SK-MEL-5 (cell line): Measurements from ENCODE around the gene AKAP11. TPM values are rescaled to one million over a fixed set of nuclear protein-coding genes. Genes with fewer than 3 reads are reported as not detected.

Source experiments
- DNase-seq: peaks from one replicate; pipeline ENCODE4 v3.0.0-alpha.2; 2016; ENCODE audit warnings: low read depth, low spot score
- in situ Hi-C: cut with HindIII; loops from 2 replicates; pipeline ENCODE4 v1.10.0; 2016; ENCODE audit warnings: low sequenced_read_pairs, high pct_unique_total_duplicates, low pct_unique_long_range_greater_than_20kb
- total RNA-seq: library from RNA; depleted of rRNA; stranded (reverse); fragments of >200 nt; shearing (Covaris generic); gene quantifications from 2 replicates; pipeline ENCODE4 v1.2.3, GENCODE V29; 2014; rRNA removed

The AKAP11 gene
- total RNA-seq, 1 experiment from 2014 or later = 15.8 TPM

DNA sequence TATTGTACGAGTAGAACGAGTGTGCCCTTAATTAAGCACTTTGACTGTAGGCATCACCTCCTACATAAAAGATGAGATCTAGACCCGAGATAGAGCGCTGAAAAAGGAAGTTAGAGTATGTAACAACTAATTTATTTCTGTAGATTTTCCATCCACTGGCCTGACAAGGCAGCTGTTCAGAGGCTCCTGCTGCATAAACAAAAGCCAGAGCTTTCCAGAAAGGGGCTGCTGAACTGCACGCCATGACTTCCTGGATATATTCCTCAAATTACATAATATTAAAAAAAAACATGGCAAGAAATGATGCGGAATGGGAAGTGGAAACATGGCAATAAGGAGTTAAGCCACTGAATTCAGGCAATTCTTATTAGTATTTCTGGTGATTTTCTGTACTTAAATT, 89.7 kb downstream of the AKAP11 start:
- in situ Hi-C loops = no loop called here
- no peak for DNase-seq

DNA sequence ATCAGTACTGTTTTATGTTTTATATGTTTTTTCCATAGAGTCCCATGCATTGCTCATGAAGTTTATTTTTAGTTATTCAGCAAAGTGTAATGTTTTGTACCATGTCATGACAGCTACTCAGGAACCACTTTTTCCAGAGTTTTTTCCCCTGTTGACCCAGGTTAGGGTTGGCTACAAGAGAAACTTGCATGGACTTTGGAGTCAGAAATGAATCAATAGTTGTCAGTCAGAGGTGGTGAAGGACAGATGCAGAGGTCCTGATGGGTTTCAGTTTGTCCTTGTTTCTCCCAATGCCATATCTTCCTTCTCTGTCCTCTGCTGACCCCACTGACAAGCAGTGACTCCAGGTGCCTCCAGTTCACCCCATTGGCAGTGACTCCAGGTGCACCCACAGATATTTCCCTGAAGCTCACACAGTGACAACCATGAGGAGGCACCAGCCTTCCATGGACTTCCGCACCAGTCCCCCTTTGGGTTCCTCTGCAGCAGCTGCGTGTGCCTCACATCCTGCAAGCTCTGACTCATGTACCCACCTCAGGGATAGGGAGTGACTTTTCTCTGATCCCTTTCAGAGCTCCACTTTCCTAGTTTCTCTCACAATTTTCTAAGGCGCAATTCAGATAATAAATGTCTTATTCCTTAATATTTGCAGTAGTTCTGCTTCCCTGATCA, 92.1 kb downstream of the AKAP11 start:
- in situ Hi-C loops = no loop called here
- DNase-seq = no peak

DNA sequence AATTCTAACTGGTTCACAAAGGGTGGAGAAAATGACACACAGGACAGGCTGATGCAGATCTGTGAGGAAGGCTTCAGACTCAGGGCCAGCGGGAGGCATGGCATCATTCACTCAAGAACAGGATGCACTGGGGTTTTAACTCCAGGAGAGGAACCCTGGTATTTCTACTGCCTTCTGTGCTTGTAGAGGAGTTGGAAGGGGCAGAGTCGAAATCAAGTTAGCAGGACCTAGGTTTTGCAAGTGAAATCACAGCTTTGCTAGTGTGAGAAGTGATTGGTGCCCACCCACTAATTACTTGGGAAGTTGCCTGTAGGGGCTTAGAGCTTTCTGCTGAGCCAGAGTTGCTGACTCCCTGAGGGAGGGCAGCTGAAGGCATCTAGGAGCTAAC, 92.7 kb downstream of the AKAP11 start:
- DNase-seq = no peak

DNA sequence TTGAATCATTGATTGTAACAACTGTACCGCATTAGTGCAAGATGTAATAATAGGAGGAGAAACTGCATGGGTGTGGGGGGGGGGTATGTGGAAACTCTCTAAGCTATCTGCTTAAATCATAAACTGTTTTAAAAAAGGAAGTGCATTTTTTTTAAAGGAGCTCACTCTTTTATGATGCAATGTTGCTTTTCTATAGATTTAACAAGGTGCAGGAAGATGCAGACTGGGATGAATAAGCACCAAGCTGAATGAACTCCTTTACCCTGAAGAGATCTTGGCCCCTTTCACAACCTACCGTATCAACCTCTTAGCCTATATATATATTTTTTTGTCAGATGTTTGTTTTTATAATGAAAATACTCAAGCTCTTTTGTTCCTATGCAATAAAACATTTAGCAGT, 95.9 kb downstream of the AKAP11 start:
- in situ Hi-C loops = no loop called here
- DNase-seq = no peak

More for the DNA sequence above, 92.7 kb downstream of the AKAP11 start:
- in situ Hi-C loops = no loop called here

DNA sequence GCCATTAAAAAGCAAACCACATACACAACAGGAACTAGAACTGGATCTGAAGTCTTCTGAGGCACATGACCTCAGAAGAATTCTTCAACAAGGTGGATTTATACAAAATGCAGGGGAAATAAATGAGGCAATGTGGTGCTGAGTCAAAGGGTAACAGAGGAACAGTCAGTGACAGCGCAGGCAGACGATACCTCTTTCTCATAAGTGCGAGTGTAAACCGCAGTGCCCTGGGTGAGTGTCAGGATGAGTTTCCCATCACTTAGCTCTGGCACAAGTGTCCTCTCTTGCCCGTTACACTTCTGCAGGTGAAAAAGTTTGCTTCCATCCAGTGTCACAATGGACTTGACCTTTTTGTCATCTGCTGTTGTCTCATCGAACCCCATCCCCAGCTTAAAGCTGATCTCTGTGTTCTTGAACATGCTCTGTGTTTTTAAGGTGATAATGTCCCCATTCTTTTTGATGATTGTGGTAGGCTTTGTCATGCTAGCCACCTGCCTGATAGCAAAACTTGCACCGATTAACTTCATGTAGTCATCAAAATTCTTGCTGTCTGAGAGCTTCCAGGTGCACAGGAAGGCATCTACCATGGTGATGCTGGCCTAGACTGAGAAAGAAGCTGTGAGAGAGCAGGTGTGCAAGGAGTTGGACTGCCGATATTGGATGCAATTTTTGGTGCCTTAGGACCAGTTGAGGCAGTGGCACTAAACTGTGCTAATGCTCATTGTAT, 97.3 kb downstream of the AKAP11 start:
- no peak for DNase-seq
- in situ Hi-C loops = no loop called here

DNA sequence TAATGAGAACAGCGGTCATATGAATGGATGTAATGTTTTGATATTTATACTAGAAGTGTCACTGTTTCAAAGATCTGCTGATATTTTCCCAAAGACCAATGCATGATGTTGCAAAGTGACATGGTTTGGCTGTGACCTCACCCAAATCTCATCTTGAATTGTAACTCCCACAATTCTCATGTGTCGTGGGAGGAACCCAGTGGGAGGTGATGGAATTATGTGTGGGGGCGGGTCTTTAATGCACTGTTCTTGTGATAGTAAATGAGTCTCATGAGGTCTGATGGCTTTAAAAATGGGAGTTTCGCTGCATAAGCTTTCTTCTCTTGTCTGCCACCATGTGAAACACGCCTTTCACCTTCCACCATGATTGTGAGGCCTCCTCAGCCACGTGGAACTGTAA, 98.3 kb downstream of the AKAP11 start:
- no peak for DNase-seq
- in situ Hi-C loops = no loop called here

Other genes with a start within 250 kb of the AKAP11 start
- gene DGKH, start 223.5 kb upstream of the AKAP11 start, total RNA-seq = 3.5 and 4.2 TPM in 2 replicates